NAMALWA (cell line): Measurements from ENCODE around the gene LCN15.
"Not testable (repeated sequence)": the region's sequence is repeated elsewhere in the genome, so short reads cannot be mapped to it uniquely, and the experiment has no call there.

Source experiments
- DNase-seq: peaks from one replicate; pipeline ENCODE4 v3.0.0-alpha.2; 2015; ENCODE audit warnings: low spot score

Gene LCN15

DNA sequence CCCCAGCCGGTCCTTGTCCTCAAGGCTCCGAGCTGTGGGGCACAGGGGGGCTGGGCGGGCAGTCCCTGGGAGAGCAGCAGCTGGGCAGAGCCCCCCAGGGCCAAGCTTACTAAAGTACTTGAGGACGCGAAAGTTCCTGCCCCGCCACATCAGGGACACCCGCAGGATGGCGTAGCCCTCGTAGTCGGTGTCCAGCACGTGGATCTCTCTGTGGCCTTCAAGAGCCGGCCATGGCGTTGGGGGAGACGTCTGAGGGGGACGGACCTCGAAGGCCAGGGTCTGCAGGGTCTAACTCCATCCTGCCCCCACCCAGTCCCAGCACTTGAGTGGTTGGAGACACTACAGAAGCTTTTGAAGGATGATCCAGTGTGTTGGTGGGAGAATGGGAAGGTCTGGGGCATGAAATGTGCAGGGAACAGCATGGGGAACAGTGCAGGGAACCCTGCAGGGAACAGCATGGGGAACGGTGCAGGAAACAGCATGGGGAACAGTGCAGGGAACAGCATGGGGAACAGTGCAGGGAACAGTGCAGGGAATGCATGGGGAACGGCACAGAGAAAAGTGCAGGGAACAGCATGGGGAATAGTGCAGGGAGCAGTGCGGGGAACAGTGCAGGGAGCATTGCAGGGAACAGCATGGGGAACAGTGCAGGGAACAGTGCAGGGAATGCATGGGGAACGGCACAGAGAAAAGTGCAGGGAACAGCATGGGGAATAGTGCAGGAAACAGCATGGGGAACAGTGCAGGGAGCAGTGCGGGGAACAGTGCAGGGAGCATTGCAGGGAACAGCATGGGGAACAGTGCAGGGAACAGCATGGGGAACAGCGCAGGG, 8.8 kb downstream of the LCN15 start:
- DNase-seq: not testable (repeated sequence)

DNA sequence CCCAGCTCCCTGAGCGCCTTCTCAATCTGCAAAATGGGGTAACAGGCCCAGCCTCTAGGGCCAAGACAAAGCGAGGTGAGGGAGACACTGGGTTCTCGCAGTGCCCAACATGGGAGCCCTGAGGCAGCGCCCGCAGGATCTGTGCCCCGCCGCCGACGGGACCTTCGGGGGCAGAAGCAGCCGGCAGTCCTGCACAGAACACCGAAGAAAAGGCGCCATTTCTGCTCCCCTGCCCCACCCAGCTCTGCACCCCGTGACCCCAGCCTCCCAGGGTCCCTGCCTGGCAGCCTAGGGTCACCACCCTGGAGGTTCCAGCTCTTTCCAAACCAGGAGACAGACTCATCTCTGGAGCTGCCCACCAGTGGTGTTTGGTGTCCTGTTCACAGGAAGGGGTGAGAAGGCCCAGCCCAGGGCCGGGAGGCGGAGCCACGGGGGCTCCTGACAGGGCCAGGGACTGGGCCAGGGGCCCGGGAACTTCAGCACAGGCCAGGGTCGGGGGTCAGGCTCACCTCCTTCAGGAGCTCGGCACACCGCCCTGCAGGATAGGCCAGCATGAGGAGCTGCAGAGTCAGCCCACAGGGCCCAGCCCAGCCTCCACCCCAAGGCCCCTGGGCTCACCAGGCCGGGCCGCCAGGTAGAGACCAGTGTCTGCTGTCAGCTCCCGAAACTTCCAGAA, 9.6 kb downstream of the LCN15 start:
- DNase-seq: no peak

- no peak for DNase-seq
Observed at GRCh38 chr9:136754059-136754572, 10.2 kb downstream of the LCN15 start.

- no peak for DNase-seq
Observed at GRCh38 chr9:136753371-136754058, 10.8 kb downstream of the LCN15 start.

DNA sequence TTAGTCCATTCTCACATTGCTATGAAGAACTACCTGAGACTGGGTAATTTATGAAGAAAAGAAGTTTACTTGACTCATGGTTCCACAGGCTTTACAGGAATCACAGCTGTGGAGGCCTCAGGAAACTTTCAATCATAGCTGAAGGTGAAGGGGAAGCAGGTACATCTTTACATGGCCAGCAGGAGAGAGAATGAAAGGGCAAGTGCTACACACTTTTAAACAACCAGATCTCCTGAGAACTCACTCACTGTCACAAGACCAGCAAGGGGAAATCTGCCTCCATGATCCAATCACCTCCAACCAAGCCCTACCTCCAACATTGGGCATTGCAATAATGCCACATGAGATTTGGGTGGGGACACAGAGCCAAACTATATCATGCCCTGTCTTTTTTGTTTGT, 12.5 kb downstream of the LCN15 start:
- DNase-seq: no peak

- DNase-seq: no peak
Observed at GRCh38 chr9:136751244-136751643, 13.1 kb downstream of the LCN15 start.

GRCh38 chr9:136750526-136750925, 13.8 kb downstream of the LCN15 start:
- no peak for DNase-seq

DNA sequence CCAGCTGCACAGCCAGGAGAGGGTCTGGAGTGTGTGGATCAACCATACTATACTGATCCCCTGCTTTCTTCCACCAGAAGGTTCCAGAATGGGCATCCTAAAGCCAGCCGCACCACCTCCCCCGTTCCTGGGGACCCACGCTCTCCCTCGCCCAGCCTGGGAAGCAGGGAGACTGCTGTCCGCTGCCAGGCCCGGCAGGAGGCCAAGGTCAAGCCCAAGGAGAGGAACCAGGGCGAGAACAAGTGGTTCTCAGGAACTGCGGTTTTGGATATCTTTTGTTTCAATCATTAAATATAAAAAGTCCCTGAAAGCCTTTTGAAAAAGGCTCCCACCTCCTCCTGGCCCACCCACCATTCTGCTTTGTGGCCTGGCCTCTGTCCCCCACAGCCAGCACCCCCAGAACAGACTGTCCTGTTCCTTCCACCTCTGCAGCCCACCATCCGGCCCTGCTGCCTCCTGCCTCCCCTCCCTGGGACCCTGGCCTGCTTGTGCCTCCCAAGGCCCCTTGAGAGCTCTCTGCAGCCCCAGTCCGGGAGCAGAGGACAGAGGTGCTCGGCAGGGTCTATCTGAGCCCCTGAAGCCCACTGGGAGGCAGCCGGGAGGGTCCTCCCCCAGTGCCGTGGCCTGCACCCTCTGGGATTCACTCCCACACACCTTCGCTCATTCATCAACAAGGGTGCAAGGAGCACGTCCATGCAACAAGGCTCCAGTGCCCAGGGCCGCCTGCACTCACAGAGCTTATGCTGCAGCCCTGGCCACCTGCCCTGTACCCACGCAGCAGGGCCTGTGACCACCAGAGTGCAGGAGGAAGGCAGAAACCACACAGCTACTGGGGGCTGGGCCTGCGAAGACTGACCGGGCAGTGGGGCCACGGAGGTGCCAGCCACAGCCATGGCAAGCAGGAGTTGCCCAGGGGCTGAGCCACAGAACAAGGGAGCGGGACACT, 15.4 kb downstream of the LCN15 start:
- no peak for DNase-seq

DNA sequence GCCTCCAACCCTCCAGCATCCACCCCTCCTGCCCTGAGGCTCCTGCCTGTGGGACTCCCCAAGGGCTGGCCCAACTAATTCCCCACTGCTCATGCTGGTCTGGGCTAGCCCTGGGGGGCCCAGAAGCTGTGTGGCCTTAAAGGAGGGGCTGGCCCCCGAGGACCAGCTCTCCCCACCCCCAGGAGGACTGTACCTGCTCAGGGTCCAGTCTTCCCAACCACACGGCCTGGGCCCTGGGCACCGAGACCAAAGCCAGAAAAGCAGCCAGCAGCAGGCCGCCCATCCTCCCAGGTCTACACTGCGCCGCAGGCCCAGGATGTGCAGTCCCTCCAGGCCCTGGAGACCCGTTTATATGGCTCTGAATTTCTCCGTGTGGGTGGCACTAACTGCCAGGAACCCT, 16.1 kb downstream of the LCN15 start, which contains the start of gene LCN6:
Gene LCN6, minus strand, starts transcription at position 325 of the 400 bp plus-strand sequence. Its CDS starts 42 bp downstream, at position 283.
- no peak for DNase-seq

GRCh38 chr9:136747161-136748060, 16.9 kb downstream of the LCN15 start:
- no peak for DNase-seq

DNA sequence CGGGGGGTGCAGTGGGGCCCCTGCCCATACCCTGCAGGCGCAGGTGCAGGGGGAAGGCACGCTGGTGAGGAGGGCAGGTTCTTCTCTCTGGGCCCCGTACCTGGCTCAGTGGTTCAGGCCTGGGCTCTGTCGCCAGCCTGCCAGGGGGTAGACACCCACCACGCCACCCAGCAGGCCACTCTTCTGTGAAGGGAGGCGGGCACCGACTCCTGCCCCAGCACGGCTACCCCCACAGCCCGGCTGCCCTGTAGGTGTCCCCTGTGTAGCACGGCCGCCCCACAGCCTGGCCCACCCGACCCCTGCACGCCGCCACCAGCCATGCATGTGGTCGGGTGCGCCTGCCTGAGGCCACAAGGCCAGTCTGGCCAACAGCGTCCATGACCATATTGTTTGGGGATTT, 17.7 kb downstream of the LCN15 start:
- DNase-seq: no peak

DNA sequence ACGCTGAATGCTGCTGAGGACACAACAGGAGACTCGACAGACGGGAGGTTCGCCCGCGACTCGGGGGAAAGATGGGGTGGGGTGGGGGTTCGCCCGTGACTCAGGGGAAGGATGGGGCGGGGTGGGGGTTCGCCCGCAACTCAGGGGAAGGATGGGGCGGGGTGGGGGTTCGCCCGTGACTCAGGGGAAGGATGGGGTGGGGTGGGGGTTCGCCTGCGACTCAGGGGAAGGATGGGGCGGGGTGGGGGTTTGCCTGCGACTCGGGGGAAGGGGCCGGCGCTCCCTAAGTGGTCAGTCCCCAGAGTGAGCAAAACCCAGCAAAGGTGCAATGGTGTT, 18.2 kb downstream of the LCN15 start:
- DNase-seq: no peak

DNA sequence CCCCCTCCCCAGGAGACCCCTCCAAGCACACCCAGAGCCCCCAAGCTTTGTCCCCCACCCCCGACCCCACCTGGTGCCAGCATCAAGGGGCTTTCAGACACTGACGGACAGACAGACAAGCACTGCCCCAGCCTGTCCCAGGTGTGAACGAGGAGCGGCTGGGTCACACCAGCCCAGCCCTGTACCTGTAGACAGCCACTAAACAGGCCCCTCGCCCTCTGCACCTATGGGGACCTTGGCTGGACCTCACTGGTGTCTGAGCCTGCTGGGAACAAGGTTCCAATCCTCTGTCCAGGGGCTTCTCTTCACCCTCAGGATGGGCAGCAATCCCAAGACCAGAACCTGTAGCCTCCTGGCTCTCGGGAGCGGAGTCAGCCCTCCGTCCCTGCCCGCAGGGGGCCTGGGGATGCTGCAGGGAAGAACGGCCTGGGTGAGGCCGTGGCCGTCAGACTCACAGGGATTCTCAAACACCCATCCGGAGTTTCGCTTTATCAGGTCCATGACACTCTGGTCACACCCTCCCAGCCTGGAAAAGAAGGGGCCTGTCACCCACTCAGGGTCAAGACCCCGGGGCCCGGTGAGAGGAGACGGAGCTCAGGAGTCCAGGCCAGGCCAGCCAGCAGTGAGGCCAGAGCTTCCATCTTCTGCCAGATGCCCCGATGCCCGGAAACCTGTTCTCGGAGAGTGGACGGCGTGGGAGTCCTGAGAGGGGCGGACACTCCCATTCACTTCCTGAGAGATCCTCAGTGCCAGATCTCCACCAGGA, 18.7 kb downstream of the LCN15 start:
- DNase-seq: no peak

DNA sequence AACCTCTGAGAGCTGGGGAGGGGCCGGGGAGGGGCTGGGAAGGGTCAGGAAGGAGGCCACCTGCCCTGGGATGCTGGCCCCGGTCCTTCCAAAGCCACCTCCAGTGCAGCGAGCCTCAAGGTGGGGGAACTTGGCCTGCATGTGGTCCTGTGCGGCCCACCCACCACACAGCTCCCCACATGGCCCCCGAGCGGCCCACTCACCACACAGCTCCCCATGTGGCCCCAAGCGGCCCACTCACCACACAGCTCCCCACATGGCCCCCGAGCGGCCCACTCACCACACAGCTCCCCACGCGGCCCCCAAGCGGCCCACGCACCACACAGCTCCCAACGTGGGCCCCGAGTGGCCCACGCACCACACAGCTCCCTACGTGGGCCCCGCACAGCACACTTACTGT, 19.5 kb downstream of the LCN15 start:
- no peak for DNase-seq

DNA sequence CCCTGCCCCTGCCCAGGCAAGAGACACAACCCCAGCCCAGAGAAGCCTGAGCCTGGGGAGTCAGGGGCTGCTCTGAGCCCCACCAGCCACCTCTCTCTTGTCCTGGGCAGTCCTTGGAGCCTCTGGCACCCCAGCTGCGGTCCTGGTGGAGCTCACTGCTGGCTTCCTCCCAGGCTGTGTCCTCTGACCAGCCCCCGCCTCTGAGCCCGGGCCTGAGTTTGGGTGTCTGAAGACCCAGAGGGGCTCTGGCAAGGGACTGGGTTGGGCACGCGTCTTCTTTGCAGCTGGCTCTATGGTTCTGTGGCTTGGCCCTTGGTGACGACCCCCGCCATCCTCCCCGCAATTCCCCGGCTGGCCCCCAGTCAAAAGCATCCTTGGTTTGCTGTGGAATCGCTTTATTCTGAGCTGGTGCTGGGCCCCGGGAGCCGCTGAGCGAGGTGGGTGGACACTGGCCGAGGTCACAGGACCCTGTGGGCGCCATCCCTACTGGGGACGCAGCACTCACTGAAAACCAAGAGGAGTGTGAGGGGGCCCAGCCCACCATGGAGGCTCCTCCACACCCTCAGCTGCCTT, 20.6 kb downstream of the LCN15 start:
- no peak for DNase-seq

- DNase-seq: no peak
Observed at GRCh38 chr9:136742591-136743391, 21.5 kb downstream of the LCN15 start, which contains the start of gene LCN10. Gene LCN10 (minus strand): TSS chr9:136742940. CDS start chr9:136742903, 37 bp downstream.

GRCh38 chr9:136741883-136742571, 22.3 kb downstream of the LCN15 start:
- no peak for DNase-seq
